ENCODE data around the gene KRT14. TPM values are rescaled to one million over a fixed set of nuclear protein-coding genes. Genes with fewer than 3 reads are reported as not detected.
A peak's percentile ranks its signal among the peaks of the same experiment; 100 is the strongest.
"Not testable (repeated sequence)": the region's sequence is repeated elsewhere in the genome, so short reads cannot be mapped to it uniquely, and the experiment has no call there.

KRT14 gene
- total and polyA plus RNA-seq, 4 donors: 0.30 to 46.7 (median 2.8) TPM

- not testable (repeated sequence) for H3K4me1 ChIP-seq (ENCODE audit: control insufficient read depth in 1 of 2, insufficient read depth in 2 of 2, low read length in 2 of 2)
- intact Hi-C loops (cut with DNase I): loop anchor here (5.0 to 10.0 kb wide), 2 partner anchors 725 to 738 kb away; no protein-coding TSS in a partner anchor
Observed at GRCh38 chr17:41542786-41543185, 43.9 kb downstream of the KRT14 start.

GRCh38 chr17:41542357-41542756, 44.3 kb downstream of the KRT14 start:
- ATAC-seq (ENCODE audit: low FRiP score): no peak
- Histone ChIP-seq H3K27ac (ENCODE audit: low read depth in 1 of 2, low read length in 2 of 2) (no peak overlapping the region), H3K4me3 (ENCODE audit: low read length in 2 of 2) (no peak overlapping the region), H3K36me3 (ENCODE audit: control insufficient read depth in 1 of 2, insufficient read depth in 2 of 2, low read length in 1 of 2) (no peaks in the 10 kb centered on the region), H3K9me3 (ENCODE audit: control insufficient read depth, low read length) (no peaks in the 10 kb centered on the region), H3K27me3 (ENCODE audit: control insufficient read depth in 1 of 2, insufficient read depth in 2 of 2, low read length in 1 of 2) (no peaks in the 10 kb centered on the region), H3K4me1 (ENCODE audit: control insufficient read depth in 1 of 2, insufficient read depth in 2 of 2, low read length in 2 of 2) (no peaks in the 10 kb centered on the region)
- WGBS, 2 donors: 67 to 81% methylated on average over 2 of the region's 2 CpGs
- intact Hi-C loops (cut with DNase I): loop anchor here (5.0 to 10.0 kb wide), 2 partner anchors 725 to 738 kb away; no protein-coding TSS in a partner anchor
- DNase-seq: no peak

More at GRCh38 chr17:41542786-41543185, 43.9 kb downstream of the KRT14 start:
- H3K27ac ChIP-seq (ENCODE audit: low read depth in 1 of 2, low read length in 2 of 2); H3K9me3 ChIP-seq (ENCODE audit: control insufficient read depth, low read length); H3K27me3 ChIP-seq (ENCODE audit: control insufficient read depth in 1 of 2, insufficient read depth in 2 of 2, low read length in 1 of 2); ATAC-seq (ENCODE audit: low FRiP score); H3K4me3 ChIP-seq (ENCODE audit: low read length in 2 of 2); H3K36me3 ChIP-seq (ENCODE audit: control insufficient read depth in 1 of 2, insufficient read depth in 2 of 2, low read length in 1 of 2): not testable (repeated sequence)
- WGBS, 2 donors: 84 to 86% methylated on average over 10 of the region's 10 CpGs
- peak in 1 of 2 donors; percentile 33 for DNase-seq

- intact Hi-C loops (cut with DNase I): loop anchor here (5.0 to 10.0 kb wide), 2 partner anchors 724 to 736 kb away; no protein-coding TSS in a partner anchor
- no peak for ATAC-seq (ENCODE audit: low FRiP score)
Observed at GRCh38 chr17:41540921-41541625, 45.6 kb downstream of the KRT14 start.

GRCh38 chr17:41539979-41540701, 46.6 kb downstream of the KRT14 start:
- ATAC-seq (ENCODE audit: low FRiP score): no peak

More at GRCh38 chr17:41540921-41541625, 45.6 kb downstream of the KRT14 start:
- H3K9me3 ChIP-seq (ENCODE audit: control insufficient read depth, low read length): no peaks in the 10 kb centered on the region
- H3K27me3 ChIP-seq (ENCODE audit: control insufficient read depth in 1 of 2, insufficient read depth in 2 of 2, low read length in 1 of 2): no peaks in the 10 kb centered on the region
- DNase-seq: peak in 1 of 2 donors; percentile 45
- WGBS, 2 donors: 91 to 92% methylated on average over 10 of the region's 10 CpGs
- H3K4me3 ChIP-seq (ENCODE audit: low read length in 2 of 2): no peak overlapping the region
- H3K4me1 ChIP-seq (ENCODE audit: control insufficient read depth in 1 of 2, insufficient read depth in 2 of 2, low read length in 2 of 2): no peaks in the 10 kb centered on the region
- H3K36me3 ChIP-seq (ENCODE audit: control insufficient read depth in 1 of 2, insufficient read depth in 2 of 2, low read length in 1 of 2): no peaks in the 10 kb centered on the region
- H3K27ac ChIP-seq (ENCODE audit: low read depth in 1 of 2, low read length in 2 of 2): no peak overlapping the region

GRCh38 chr17:41539071-41539492, 47.6 kb downstream of the KRT14 start:
- ATAC-seq (ENCODE audit: low FRiP score) (no peak), DNase-seq (peak; percentile 28 to 42)
- 82 to 86% methylated on average over 5 of the region's 5 CpGs for WGBS, 2 donors
- intact Hi-C loops (cut with DNase I): no loop called here
- H3K4me1 ChIP-seq (ENCODE audit: control insufficient read depth in 1 of 2, insufficient read depth in 2 of 2, low read length in 2 of 2): no peaks in the 10 kb centered on the region
- H3K9me3 ChIP-seq (ENCODE audit: control insufficient read depth, low read length): no peaks in the 10 kb centered on the region
- no peaks in the 10 kb centered on the region for H3K36me3 ChIP-seq (ENCODE audit: control insufficient read depth in 1 of 2, insufficient read depth in 2 of 2, low read length in 1 of 2)
- no peak overlapping the region for H3K4me3 ChIP-seq (ENCODE audit: low read length in 2 of 2)
- H3K27me3 ChIP-seq (ENCODE audit: control insufficient read depth in 1 of 2, insufficient read depth in 2 of 2, low read length in 1 of 2): no peaks in the 10 kb centered on the region
- no peak overlapping the region for H3K27ac ChIP-seq (ENCODE audit: low read depth in 1 of 2, low read length in 2 of 2)

More at GRCh38 chr17:41539979-41540701, 46.6 kb downstream of the KRT14 start:
- Histone ChIP-seq H3K36me3 (ENCODE audit: control insufficient read depth in 1 of 2, insufficient read depth in 2 of 2, low read length in 1 of 2) (no peaks in the 10 kb centered on the region), H3K27me3 (ENCODE audit: control insufficient read depth in 1 of 2, insufficient read depth in 2 of 2, low read length in 1 of 2) (no peaks in the 10 kb centered on the region), H3K4me1 (ENCODE audit: control insufficient read depth in 1 of 2, insufficient read depth in 2 of 2, low read length in 2 of 2) (no peaks in the 10 kb centered on the region), H3K27ac (ENCODE audit: low read depth in 1 of 2, low read length in 2 of 2) (no peak overlapping the region), H3K4me3 (ENCODE audit: low read length in 2 of 2) (no peak overlapping the region), H3K9me3 (ENCODE audit: control insufficient read depth, low read length) (no peaks in the 10 kb centered on the region)
- intact Hi-C loops (cut with DNase I): loop anchor here (5.0 to 10.0 kb wide), 2 partner anchors 723 to 735 kb away; no protein-coding TSS in a partner anchor
- 83 to 84% methylated on average over 7 of the region's 7 CpGs for WGBS, 2 donors
- peak; percentile 30 to 33 for DNase-seq

GRCh38 chr17:41538565-41538991, 48.1 kb downstream of the KRT14 start:
- no peaks in the 10 kb centered on the region for H3K9me3 ChIP-seq (ENCODE audit: control insufficient read depth, low read length)
- DNase-seq: peak; percentile 13 to 33
- WGBS, 2 donors: 79 to 91% methylated on average over 5 of the region's 5 CpGs
- H3K4me1 ChIP-seq (ENCODE audit: control insufficient read depth in 1 of 2, insufficient read depth in 2 of 2, low read length in 2 of 2): no peaks in the 10 kb centered on the region
- intact Hi-C loops (cut with DNase I): no loop called here
- no peak overlapping the region for H3K4me3 ChIP-seq (ENCODE audit: low read length in 2 of 2)
- H3K27me3 ChIP-seq (ENCODE audit: control insufficient read depth in 1 of 2, insufficient read depth in 2 of 2, low read length in 1 of 2): no peaks in the 10 kb centered on the region
- no peaks in the 10 kb centered on the region for H3K36me3 ChIP-seq (ENCODE audit: control insufficient read depth in 1 of 2, insufficient read depth in 2 of 2, low read length in 1 of 2)
- ATAC-seq (ENCODE audit: low FRiP score): no peak
- no peak overlapping the region for H3K27ac ChIP-seq (ENCODE audit: low read depth in 1 of 2, low read length in 2 of 2)

- DNase-seq (peak; percentile 17 to 36), ATAC-seq (ENCODE audit: low FRiP score) (no peak)
Observed at GRCh38 chr17:41537990-41538389, 48.7 kb downstream of the KRT14 start.

GRCh38 chr17:41537614-41537954, 49.1 kb downstream of the KRT14 start:
- Histone ChIP-seq H3K4me1 (ENCODE audit: control insufficient read depth in 1 of 2, insufficient read depth in 2 of 2, low read length in 2 of 2) (no peaks in the 10 kb centered on the region), H3K4me3 (ENCODE audit: low read length in 2 of 2) (no peak overlapping the region), H3K36me3 (ENCODE audit: control insufficient read depth in 1 of 2, insufficient read depth in 2 of 2, low read length in 1 of 2) (no peaks in the 10 kb centered on the region), H3K9me3 (ENCODE audit: control insufficient read depth, low read length) (no peaks in the 10 kb centered on the region), H3K27me3 (ENCODE audit: control insufficient read depth in 1 of 2, insufficient read depth in 2 of 2, low read length in 1 of 2) (no peaks in the 10 kb centered on the region), H3K27ac (ENCODE audit: low read depth in 1 of 2, low read length in 2 of 2) (no peak overlapping the region)
- DNase-seq: peak in 1 of 2 donors; percentile 39
- no peak for ATAC-seq (ENCODE audit: low FRiP score)
- intact Hi-C loops (cut with DNase I): no loop called here
- WGBS, 2 donors: 92 to 95% methylated on average over 7 of the region's 7 CpGs

More at GRCh38 chr17:41537990-41538389, 48.7 kb downstream of the KRT14 start:
- H3K36me3 ChIP-seq (ENCODE audit: control insufficient read depth in 1 of 2, insufficient read depth in 2 of 2, low read length in 1 of 2): no peaks in the 10 kb centered on the region
- H3K4me1 ChIP-seq (ENCODE audit: control insufficient read depth in 1 of 2, insufficient read depth in 2 of 2, low read length in 2 of 2): no peaks in the 10 kb centered on the region
- H3K27ac ChIP-seq (ENCODE audit: low read depth in 1 of 2, low read length in 2 of 2): no peak overlapping the region
- no peaks in the 10 kb centered on the region for H3K27me3 ChIP-seq (ENCODE audit: control insufficient read depth in 1 of 2, insufficient read depth in 2 of 2, low read length in 1 of 2)
- H3K4me3 ChIP-seq (ENCODE audit: low read length in 2 of 2): no peak overlapping the region
- intact Hi-C loops (cut with DNase I): no loop called here
- no peaks in the 10 kb centered on the region for H3K9me3 ChIP-seq (ENCODE audit: control insufficient read depth, low read length)
- WGBS, 2 donors: 88 to 98% methylated on average over 9 of the region's 9 CpGs

Data from aorta (tissue), 5 donors.